ENCODE measurements around the gene SAMD4A.

SAMD4A gene

DNA sequence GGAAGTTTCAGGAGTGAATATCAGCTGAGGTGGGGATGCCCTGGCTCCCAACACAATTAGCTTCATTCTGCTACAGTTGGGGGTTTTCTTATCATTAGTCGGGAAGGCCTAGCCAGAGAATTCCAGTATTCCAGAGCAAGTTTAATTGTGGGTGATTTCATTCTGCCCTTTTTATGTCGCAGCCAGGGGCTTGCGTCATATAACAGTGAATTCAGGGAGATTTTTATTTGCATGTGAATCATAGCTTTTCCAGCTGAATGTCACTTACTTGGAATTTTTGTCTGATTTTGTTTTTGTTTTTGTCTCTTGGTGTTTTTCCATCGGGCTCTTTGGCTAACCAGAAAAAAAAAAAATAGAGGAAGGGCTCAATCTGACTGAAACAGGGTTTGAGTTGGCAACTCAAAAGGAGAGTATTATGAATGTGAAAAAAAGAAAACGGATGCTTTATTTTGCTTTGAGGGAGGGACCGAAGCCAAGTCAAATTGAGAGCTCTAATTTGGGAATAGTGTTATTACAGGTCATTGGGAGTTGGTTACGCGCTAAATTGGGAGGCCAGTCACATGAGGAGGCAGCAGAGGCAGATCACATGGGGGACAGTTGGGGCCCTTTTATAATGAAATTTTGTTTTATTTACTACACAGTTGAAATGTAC, 119.4 kb downstream of the SAMD4A start:
- Histone ChIP-seq H3K4me1 (ENCODE audit: control insufficient read depth, insufficient read depth, low read length) (peaks cover 36% of the 10 kb centered on the region), H3K27ac (ENCODE audit: low read depth, low read length) (no peak overlapping the region), H3K9ac (ENCODE audit: low read length) (no peak overlapping the region)

DNA sequence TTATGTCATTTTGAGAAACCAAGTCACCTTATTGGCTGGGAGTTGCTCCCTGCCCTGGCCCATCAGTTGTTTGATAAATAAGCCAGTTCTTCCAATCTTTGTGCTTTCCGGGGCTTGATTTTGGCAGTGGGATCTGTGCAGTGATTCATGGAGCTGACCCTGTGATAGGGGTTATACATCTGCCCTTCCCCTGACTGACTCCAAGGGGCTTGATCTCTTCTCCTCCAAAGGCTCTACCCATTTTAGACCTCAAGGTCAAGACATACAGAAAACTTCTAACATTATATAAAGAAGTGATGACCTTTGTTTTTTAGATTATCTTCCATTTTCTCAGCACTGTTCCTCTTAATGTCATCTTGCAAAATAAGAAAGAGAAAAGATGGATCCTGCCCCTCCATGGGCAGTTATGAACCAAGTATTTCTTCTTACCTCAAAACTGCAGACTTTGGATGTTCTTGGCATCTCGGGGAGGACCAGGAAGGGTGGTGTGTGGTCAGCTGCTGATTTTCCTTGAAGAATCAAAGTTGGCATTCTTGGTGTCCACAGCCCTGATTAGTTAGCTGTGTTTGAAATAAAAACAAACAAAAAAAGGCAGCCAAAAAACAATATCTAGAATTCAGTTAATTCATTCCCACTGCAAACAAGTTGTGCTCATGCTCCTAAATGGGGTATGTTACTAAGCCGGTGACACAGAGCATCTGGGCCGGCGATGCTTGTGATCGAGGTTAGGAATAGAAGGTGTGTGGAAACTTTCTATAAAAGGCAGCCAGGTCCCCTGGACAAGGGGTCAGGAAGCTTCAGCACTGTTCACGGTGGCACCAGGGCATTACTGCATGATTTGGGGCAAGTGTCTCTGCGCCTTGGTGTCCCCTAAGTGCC, 120.2 kb downstream of the SAMD4A start:
- H3K36me3 ChIP-seq (ENCODE audit: control insufficient read depth, insufficient read depth, low read length), result no peaks in the 10 kb centered on the region
- no peaks in the 10 kb centered on the region for H3K9me3 ChIP-seq (ENCODE audit: control insufficient read depth, insufficient read depth, low read depth, low read length)
- H3K4me1 ChIP-seq (ENCODE audit: control insufficient read depth, insufficient read depth, low read length), result peaks cover 41% of the 10 kb centered on the region
- H3K4me3 ChIP-seq (ENCODE audit: low read depth, low read length), result no peak overlapping the region
- no peak overlapping the region for H3K9ac ChIP-seq (ENCODE audit: low read length)
- H3K27me3 ChIP-seq (ENCODE audit: control insufficient read depth, insufficient read depth, low read length), result no peaks in the 10 kb centered on the region
- no peak overlapping the region for H3K27ac ChIP-seq (ENCODE audit: low read depth, low read length)

More for the DNA sequence above, 119.4 kb downstream of the SAMD4A start:
- Histone ChIP-seq H3K36me3 (ENCODE audit: control insufficient read depth, insufficient read depth, low read length) (no peaks in the 10 kb centered on the region), H3K9me3 (ENCODE audit: control insufficient read depth, insufficient read depth, low read depth, low read length) (no peaks in the 10 kb centered on the region), H3K27me3 (ENCODE audit: control insufficient read depth, insufficient read depth, low read length) (no peaks in the 10 kb centered on the region), H3K4me3 (ENCODE audit: low read depth, low read length) (no peak overlapping the region)

DNA sequence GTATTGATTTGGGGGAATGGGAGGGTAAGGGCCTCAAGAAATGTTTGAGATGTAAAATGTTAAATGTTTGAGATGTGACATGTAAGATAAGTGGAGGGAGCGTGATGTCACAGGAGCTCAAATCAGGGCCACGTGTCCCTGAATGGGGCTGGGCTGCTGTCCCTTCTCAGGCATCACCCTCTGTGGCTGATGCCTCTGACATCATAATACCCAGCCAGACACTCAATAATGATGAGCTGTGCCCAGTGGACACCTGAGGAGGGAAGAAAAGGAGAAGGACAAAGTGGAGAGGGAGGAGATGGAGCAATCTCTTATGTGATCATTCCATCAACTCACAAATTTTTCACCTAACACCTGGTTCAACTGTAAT, 120.8 kb downstream of the SAMD4A start:
- H3K9ac ChIP-seq (ENCODE audit: low read length), result no peak overlapping the region
- no peaks in the 10 kb centered on the region for H3K36me3 ChIP-seq (ENCODE audit: control insufficient read depth, insufficient read depth, low read length)
- H3K27me3 ChIP-seq (ENCODE audit: control insufficient read depth, insufficient read depth, low read length), result no peaks in the 10 kb centered on the region
- H3K4me1 ChIP-seq (ENCODE audit: control insufficient read depth, insufficient read depth, low read length), result peaks cover 44% of the 10 kb centered on the region
- H3K9me3 ChIP-seq (ENCODE audit: control insufficient read depth, insufficient read depth, low read depth, low read length), result no peaks in the 10 kb centered on the region
- no peak overlapping the region for H3K27ac ChIP-seq (ENCODE audit: low read depth, low read length)
- no peak overlapping the region for H3K4me3 ChIP-seq (ENCODE audit: low read depth, low read length)

DNA sequence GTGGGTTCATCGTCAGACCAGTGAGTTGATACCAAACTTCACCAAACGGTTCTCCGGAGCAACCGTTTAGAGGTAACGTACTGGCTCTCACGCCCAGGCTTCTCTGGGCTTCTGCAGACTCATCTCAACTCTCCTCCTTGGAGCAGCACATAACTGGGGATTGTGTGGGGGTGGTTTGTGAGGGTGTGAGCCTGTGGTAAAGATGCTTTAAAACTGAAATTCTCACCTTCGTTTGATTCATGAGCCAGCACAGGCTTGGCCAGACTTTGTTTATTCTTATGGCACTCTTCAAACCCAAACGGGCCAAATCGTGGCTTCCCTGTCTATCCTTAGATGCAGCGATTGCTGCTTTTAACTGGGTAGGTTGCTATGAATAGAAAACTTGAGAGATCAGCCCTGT, 121.3 kb downstream of the SAMD4A start:
- Histone ChIP-seq H3K27ac (ENCODE audit: low read depth, low read length) (no peak overlapping the region), H3K27me3 (ENCODE audit: control insufficient read depth, insufficient read depth, low read length) (no peaks in the 10 kb centered on the region)

DNA sequence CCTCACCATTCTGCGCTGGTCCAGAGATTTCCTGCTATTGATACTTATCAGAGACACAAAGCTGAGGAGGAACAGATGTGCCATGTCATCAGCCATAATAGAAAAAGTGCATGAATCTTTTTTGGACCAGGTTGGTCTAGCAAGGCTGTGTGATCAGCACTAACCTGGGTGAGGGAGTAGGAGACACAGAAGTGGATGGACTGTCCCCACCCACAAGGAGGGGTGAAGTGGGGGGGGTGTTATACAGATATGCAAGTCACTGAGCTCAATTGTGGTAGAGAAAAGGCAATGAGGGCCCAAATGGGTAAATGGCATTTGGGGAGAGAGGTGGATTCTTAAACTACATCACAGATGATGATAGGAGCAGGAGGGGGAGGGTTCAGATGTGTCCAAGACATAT, 123.0 kb downstream of the SAMD4A start:
- Histone ChIP-seq H3K9me3 (ENCODE audit: control insufficient read depth, insufficient read depth, low read depth, low read length) (no peaks in the 10 kb centered on the region), H3K4me1 (ENCODE audit: control insufficient read depth, insufficient read depth, low read length) (peaks cover 30% of the 10 kb centered on the region)

More for the DNA sequence above, 121.3 kb downstream of the SAMD4A start:
- H3K4me3 ChIP-seq (ENCODE audit: low read depth, low read length), result no peak overlapping the region
- H3K36me3 ChIP-seq (ENCODE audit: control insufficient read depth, insufficient read depth, low read length), result no peaks in the 10 kb centered on the region
- no peak overlapping the region for H3K9ac ChIP-seq (ENCODE audit: low read length)
- H3K4me1 ChIP-seq (ENCODE audit: control insufficient read depth, insufficient read depth, low read length), result peaks cover 44% of the 10 kb centered on the region
- no peaks in the 10 kb centered on the region for H3K9me3 ChIP-seq (ENCODE audit: control insufficient read depth, insufficient read depth, low read depth, low read length)

DNA sequence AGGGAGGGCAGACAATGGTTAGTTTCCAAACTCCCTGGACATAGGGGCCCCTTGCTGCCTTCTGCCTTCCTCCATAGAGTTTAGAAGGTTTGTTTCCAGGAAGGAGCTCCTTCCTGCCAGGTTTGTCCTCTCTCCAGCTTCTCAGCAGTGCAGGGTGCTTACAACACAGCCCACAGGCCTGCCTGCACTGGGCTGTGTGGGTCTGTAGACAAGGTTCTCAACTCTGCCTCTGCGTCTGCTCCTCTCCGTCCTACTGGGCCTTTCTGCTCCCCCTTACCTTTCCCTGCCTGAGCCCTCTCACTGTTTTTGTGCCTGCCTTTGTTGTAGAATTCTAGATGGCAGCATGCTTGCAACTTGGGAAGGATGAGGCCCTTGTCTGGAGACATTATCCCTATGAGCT, 124.0 kb downstream of the SAMD4A start:
- H3K27ac ChIP-seq (ENCODE audit: low read depth, low read length), result no peak overlapping the region
- H3K27me3 ChIP-seq (ENCODE audit: control insufficient read depth, insufficient read depth, low read length), result no peaks in the 10 kb centered on the region
- no peaks in the 10 kb centered on the region for H3K9me3 ChIP-seq (ENCODE audit: control insufficient read depth, insufficient read depth, low read depth, low read length)
- no peak overlapping the region for H3K4me3 ChIP-seq (ENCODE audit: low read depth, low read length)
- H3K36me3 ChIP-seq (ENCODE audit: control insufficient read depth, insufficient read depth, low read length), result no peaks in the 10 kb centered on the region
- H3K9ac ChIP-seq (ENCODE audit: low read length), result no peak overlapping the region
- peaks cover 20% of the 10 kb centered on the region for H3K4me1 ChIP-seq (ENCODE audit: control insufficient read depth, insufficient read depth, low read length)

More for the DNA sequence above, 123.0 kb downstream of the SAMD4A start:
- Histone ChIP-seq H3K9ac (ENCODE audit: low read length) (no peak overlapping the region), H3K27ac (ENCODE audit: low read depth, low read length) (no peak overlapping the region), H3K36me3 (ENCODE audit: control insufficient read depth, insufficient read depth, low read length) (no peaks in the 10 kb centered on the region), H3K4me3 (ENCODE audit: low read depth, low read length) (no peak overlapping the region), H3K27me3 (ENCODE audit: control insufficient read depth, insufficient read depth, low read length) (no peaks in the 10 kb centered on the region)

DNA sequence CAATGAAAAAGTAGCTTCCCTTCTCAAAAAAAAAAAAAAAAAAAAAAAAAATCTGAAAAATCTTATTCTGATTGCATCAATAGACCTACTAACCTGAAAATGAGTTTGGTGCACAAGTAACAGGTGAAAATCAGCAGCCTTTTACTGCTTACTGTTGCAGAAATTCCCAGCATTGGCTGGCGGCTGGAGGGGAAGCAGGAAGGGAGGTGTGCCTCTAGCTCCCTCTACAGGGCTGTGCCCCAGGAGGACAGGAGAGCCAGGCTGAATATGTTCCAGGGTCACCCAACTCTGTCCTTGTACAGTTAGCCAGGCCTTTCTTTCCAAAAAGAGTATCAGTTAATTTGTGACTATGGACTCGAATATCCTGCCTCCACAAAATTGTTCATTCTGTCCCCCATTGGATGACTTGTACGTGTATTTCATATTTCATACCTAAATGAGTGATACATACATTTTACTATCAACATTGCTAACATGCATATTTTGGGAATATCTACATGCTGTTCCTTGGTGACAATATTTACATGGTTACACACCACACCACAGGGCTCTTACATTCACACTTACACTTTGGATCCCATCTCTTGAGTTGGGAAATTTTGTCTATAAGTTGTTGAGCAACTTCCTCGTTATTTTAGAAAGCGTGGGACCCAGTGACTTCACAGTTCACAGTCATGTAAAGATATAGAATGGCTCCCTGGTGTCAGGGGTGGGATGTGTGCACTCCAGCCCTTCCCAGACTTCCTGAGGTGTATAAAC, 124.8 kb downstream of the SAMD4A start:
- no peak overlapping the region for H3K27ac ChIP-seq (ENCODE audit: low read depth, low read length)
- H3K4me3 ChIP-seq (ENCODE audit: low read depth, low read length), result no peak overlapping the region
- no peaks in the 10 kb centered on the region for H3K36me3 ChIP-seq (ENCODE audit: control insufficient read depth, insufficient read depth, low read length)
- no peak overlapping the region for H3K9ac ChIP-seq (ENCODE audit: low read length)
- peaks cover 17% of the 10 kb centered on the region; the same call in 1 of the 2 replicates for H3K4me1 ChIP-seq (ENCODE audit: control insufficient read depth, insufficient read depth, low read length)
- H3K27me3 ChIP-seq (ENCODE audit: control insufficient read depth, insufficient read depth, low read length), result no peaks in the 10 kb centered on the region
- no peaks in the 10 kb centered on the region for H3K9me3 ChIP-seq (ENCODE audit: control insufficient read depth, insufficient read depth, low read depth, low read length)

DNA sequence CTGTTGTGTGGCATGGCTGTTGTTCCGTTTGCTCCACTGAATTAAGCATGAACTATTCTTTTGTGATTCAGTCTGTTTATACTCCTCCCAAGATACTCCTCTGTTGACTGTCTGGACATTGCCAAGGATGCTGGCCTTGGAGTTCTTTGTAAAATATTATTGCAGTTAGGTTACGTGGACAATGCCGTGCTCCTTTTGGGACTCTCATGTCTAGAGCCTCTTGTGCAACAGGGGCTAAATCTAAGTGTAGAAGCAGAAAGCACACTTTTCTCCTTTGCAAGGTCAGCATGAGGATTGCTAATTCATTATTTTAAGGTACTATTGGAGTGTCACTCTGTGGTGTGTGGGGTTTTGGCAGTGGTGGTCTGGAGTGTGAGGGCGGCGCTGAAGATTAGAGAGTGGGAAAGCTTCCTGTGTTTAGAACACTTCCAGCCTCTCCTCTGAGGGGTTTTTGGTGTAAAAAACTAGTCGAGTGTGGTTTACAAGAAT, 125.4 kb downstream of the SAMD4A start:
- Histone ChIP-seq H3K9ac (ENCODE audit: low read length) (no peak overlapping the region), H3K27me3 (ENCODE audit: control insufficient read depth, insufficient read depth, low read length) (no peaks in the 10 kb centered on the region), H3K4me3 (ENCODE audit: low read depth, low read length) (no peak overlapping the region), H3K4me1 (ENCODE audit: control insufficient read depth, insufficient read depth, low read length) (peaks cover 17% of the 10 kb centered on the region; the same call in 1 of the 2 replicates), H3K27ac (ENCODE audit: low read depth, low read length) (no peak overlapping the region), H3K36me3 (ENCODE audit: control insufficient read depth, insufficient read depth, low read length) (no peaks in the 10 kb centered on the region), H3K9me3 (ENCODE audit: control insufficient read depth, insufficient read depth, low read depth, low read length) (no peaks in the 10 kb centered on the region)

DNA sequence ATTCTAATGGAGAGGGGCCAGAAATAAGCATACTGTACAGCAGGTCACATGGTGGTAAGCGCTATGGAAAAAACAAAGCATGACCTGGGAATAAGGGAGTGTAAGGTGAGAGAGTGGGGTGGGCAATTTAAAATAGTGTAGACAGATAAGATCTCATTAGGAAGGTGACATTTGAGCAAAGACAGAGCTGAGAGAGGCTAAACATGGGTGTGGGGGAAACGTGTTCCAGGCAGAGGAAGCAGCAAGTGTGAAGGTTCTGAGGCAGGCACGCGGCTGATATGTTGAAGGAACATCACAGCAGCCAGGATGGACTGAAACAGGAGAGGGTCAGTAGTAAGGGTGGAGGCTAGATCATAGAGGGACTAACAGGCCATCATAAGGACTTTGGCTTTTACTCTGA, 126.8 kb downstream of the SAMD4A start:
- H3K27ac ChIP-seq (ENCODE audit: low read depth, low read length), result no peak overlapping the region
- H3K27me3 ChIP-seq (ENCODE audit: control insufficient read depth, insufficient read depth, low read length), result no peaks in the 10 kb centered on the region
- no peaks in the 10 kb centered on the region for H3K36me3 ChIP-seq (ENCODE audit: control insufficient read depth, insufficient read depth, low read length)

DNA sequence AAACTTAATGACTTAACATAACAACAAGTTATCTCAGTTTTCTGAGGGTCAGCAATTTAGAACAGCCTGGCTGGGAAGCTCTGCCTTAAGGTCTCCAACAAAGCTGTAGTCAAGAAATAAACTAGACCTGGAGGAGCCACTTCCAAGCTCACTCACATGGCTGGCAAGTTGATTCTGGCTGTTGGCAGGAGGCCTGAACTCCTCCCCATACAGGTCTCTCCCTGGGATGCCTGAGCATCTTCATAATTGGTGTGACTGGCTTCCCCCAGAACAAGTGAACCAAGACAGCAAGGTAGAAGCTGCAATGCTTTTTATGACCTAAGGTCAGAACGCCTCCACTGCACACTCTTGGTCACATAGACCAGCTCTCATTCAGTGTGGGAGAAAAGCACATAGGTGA, 128.3 kb downstream of the SAMD4A start:
- H3K36me3 ChIP-seq (ENCODE audit: control insufficient read depth, insufficient read depth, low read length), result no peaks in the 10 kb centered on the region
- H3K27me3 ChIP-seq (ENCODE audit: control insufficient read depth, insufficient read depth, low read length), result no peaks in the 10 kb centered on the region
- H3K4me1 ChIP-seq (ENCODE audit: control insufficient read depth, insufficient read depth, low read length), result peaks cover 24% of the 10 kb centered on the region; the same call in 1 of the 2 replicates
- H3K27ac ChIP-seq (ENCODE audit: low read depth, low read length), result no peak overlapping the region
- no peak overlapping the region for H3K9ac ChIP-seq (ENCODE audit: low read length)
- H3K4me3 ChIP-seq (ENCODE audit: low read depth, low read length), result no peak overlapping the region
- no peaks in the 10 kb centered on the region for H3K9me3 ChIP-seq (ENCODE audit: control insufficient read depth, insufficient read depth, low read depth, low read length)

More for the DNA sequence above, 126.8 kb downstream of the SAMD4A start:
- peaks cover 21% of the 10 kb centered on the region; the same call in 1 of the 2 replicates for H3K4me1 ChIP-seq (ENCODE audit: control insufficient read depth, insufficient read depth, low read length)
- no peak overlapping the region for H3K9ac ChIP-seq (ENCODE audit: low read length)
- H3K9me3 ChIP-seq (ENCODE audit: control insufficient read depth, insufficient read depth, low read depth, low read length), result no peaks in the 10 kb centered on the region
- no peak overlapping the region for H3K4me3 ChIP-seq (ENCODE audit: low read depth, low read length)
